ENCODE results near the gene MID1IP1. TPM values are rescaled to one million over a fixed set of nuclear protein-coding genes. Genes with fewer than 3 reads are reported as not detected.

The MID1IP1 gene
- total RNA-seq, 1 donor from 2014 or later = 70.2 TPM

GRCh38 chrX:38804682-38805431, 3.6 kb downstream of the MID1IP1 start:
- TF ChIP-seq, protein P1, sequence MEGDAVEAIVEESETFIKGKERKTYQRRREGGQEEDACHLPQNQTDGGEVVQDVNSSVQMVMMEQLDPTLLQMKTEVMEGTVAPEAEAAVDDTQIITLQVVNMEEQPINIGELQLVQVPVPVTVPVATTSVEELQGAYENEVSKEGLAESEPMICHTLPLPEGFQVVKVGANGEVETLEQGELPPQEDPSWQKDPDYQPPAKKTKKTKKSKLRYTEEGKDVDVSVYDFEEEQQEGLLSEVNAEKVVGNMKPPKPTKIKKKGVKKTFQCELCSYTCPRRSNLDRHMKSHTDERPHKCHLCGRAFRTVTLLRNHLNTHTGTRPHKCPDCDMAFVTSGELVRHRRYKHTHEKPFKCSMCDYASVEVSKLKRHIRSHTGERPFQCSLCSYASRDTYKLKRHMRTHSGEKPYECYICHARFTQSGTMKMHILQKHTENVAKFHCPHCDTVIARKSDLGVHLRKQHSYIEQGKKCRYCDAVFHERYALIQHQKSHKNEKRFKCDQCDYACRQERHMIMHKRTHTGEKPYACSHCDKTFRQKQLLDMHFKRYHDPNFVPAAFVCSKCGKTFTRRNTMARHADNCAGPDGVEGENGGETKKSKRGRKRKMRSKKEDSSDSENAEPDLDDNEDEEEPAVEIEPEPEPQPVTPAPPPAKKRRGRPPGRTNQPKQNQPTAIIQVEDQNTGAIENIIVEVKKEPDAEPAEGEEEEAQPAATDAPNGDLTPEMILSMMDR (conservative IDR thresholded peaks at IDR 0.05; ENCODE audit: low read depth, low read length) = no peak
- peak overlapping the region; percentile 76 for H3K4me3 ChIP-seq (ENCODE audit: low read depth, low read length)
- no peak for DNase-seq (ENCODE audit: low read depth)

- H3K4me3 ChIP-seq (ENCODE audit: low read depth, low read length) = peak overlapping the region; percentile 76
- no peak for DNase-seq (ENCODE audit: low read depth)
- TF ChIP-seq, protein P1 (conservative IDR thresholded peaks at IDR 0.05; ENCODE audit: low read depth, low read length) = peak; percentile 11
These were observed 4.5 kb downstream of the MID1IP1 start for GRCh38 chrX:38805432-38806389.

DNA sequence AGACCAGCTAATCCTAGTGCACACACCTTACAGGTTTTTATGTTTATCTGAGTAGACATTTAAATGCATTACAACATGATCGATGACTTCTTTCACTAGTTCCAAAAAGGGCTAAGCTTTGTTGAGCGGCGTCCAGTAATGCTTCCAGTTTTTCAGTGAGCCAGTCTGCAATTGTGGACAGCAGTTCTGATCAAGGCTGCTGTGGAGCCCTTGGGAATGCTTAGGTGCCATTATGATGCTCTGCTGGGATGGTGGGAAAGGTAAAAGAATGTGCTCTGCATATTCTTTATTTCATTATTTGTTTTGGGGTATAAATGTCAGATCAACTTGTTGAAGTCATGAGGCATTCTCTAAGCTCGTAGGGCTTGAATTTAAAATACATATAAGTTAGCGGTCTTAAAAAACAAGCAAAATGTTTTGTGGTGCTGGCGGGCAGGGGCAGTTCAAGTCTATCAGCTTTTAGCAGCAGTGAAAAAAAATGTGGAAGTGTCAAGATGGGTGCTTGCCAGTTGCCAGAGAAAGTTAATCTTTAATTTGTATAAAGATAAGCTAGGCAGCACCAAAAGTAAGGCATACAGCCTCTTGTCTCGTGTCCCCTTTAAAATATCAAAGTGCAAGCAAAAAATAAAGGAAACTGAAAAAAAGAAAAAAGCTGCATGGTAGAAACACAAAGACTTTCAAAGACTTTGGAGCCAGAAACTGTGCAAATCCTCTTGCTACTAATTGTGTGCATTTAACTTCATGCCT, 5.8 kb downstream of the MID1IP1 start:
- DNase-seq (ENCODE audit: low read depth) = no peak
- H3K4me3 ChIP-seq (ENCODE audit: low read depth, low read length) = no peak overlapping the region
- TF ChIP-seq, protein P1 (conservative IDR thresholded peaks at IDR 0.05; ENCODE audit: low read depth, low read length) = no peak

- no peak overlapping the region for H3K4me3 ChIP-seq (ENCODE audit: low read depth, low read length)
- DNase-seq (ENCODE audit: low read depth) = no peak
- TF ChIP-seq, protein P1 (conservative IDR thresholded peaks at IDR 0.05; ENCODE audit: low read depth, low read length) = no peak
These were observed 6.6 kb downstream of the MID1IP1 start for GRCh38 chrX:38807873-38808272.

DNA sequence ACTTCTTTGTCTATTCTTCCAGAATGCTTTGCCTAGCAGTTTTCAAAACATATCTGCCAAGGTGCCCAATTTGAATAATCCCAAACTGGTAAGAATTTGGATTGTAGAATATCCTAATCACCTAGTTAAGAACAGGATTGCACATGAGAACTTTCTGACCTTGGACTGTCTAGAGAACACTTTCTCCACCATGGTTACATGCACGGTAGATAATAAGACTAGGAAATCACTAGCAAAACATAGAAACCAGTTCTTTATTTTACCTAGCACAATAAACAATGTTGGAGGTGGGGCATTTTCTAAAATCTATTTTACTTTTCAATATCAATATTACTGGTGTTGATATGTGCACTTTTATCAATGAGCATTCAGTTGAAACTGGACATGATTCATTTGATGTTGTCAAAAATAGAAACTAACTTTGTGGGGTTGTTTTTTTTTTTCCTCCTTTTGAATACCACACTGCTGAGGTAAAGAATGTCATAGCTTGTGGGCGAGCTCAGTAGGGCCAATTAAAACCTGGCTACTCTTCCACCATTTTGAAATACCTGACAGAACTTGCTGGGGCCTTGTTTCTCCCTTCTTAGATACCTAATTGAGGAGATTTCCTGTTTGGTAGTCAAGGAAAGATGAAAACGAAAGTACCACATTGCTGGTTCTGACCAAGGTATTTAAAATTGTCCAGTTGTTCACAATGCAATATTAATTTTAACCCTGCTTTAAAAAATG, 10.4 kb downstream of the MID1IP1 start:
- DNase-seq (ENCODE audit: low read depth) = no peak

More for the DNA sequence above, 10.4 kb downstream of the MID1IP1 start:
- no peak overlapping the region for H3K4me3 ChIP-seq (ENCODE audit: low read depth, low read length)
- TF ChIP-seq, protein P1 (conservative IDR thresholded peaks at IDR 0.05; ENCODE audit: low read depth, low read length) = no peak
